ENCODE measurements around the gene SLC10A3.

GRCh38 chrX:154515966-154516655, 25.7 kb upstream of the SLC10A3 start, which contains the start of gene FAM3A:
- TF ChIP-seq, protein P1, sequence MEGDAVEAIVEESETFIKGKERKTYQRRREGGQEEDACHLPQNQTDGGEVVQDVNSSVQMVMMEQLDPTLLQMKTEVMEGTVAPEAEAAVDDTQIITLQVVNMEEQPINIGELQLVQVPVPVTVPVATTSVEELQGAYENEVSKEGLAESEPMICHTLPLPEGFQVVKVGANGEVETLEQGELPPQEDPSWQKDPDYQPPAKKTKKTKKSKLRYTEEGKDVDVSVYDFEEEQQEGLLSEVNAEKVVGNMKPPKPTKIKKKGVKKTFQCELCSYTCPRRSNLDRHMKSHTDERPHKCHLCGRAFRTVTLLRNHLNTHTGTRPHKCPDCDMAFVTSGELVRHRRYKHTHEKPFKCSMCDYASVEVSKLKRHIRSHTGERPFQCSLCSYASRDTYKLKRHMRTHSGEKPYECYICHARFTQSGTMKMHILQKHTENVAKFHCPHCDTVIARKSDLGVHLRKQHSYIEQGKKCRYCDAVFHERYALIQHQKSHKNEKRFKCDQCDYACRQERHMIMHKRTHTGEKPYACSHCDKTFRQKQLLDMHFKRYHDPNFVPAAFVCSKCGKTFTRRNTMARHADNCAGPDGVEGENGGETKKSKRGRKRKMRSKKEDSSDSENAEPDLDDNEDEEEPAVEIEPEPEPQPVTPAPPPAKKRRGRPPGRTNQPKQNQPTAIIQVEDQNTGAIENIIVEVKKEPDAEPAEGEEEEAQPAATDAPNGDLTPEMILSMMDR (IDR thresholded peaks at IDR 0.05; ENCODE audit: low read length) = no peak
- no peak for TF ChIP-seq EZH2 (IDR thresholded peaks at IDR 0.05; ENCODE audit: borderline replicate concordance, low read length)

Data from OCI-LY1 (cell line).